Right atrium auricular region (tissue), 2 donors: ENCODE data around the gene HLA-G. TPM values are rescaled to one million over a fixed set of nuclear protein-coding genes. Genes with fewer than 3 reads are reported as not detected.
"Not testable (repeated sequence)": the region's sequence is repeated elsewhere in the genome, so short reads cannot be mapped to it uniquely, and the experiment has no call there.

Source experiments
- DNase-seq: peaks from one replicate; pipeline ENCODE4 v3.0.0-alpha.2; 2019; ENCODE audit warnings: low spot score
- H3K27ac ChIP-seq, 2 donors: fragments of 200-600 bp; sonication (generic); 1 replicate in 1 of 2; 2 replicates in 1 of 2; pipeline ENCODE4 v1.5.1; 2016 to 2019
- H3K27me3 ChIP-seq, 2 donors: fragments of 200-600 bp; sonication (generic); one replicate each; pipeline versions ENCODE4 v1.5.1 to v1.6.0; 2017 to 2019
- H3K36me3 ChIP-seq: fragments of 200-600 bp; sonication (generic); one replicate; pipeline ENCODE4 v1.5.1; 2016
- H3K4me1 ChIP-seq, 2 donors: fragments of 200-600 bp; sonication (generic); one replicate each; pipeline versions ENCODE4 v1.5.1 to v1.6.0; 2017 to 2019
- H3K4me3 ChIP-seq, 2 donors: fragments of 200-600 bp; sonication (generic); 1 replicate in 1 of 2; 2 replicates in 1 of 2; pipeline ENCODE4 v1.5.1; 2017 to 2019; ENCODE audit warnings: mild to moderate bottlenecking in 1 of 2, moderate library complexity in 1 of 2
- H3K9me3 ChIP-seq, 2 donors: fragments of 200-600 bp; sonication (generic); one replicate each; pipeline ENCODE4 v1.5.1; 2019
- total RNA-seq, 2 donors: library from RNA; depleted of rRNA; stranded (reverse); fragments of >200 nt; gene quantifications; one replicate each; pipeline ENCODE4 v1.1.0, GENCODE V29; 2016
- TF ChIP-seq, protein P1 (sequence below), 2 donors: fragments of 200-600 bp; sonication (generic); IDR thresholded peaks; one replicate each; pipeline ENCODE4 v1.5.1; 2019; ENCODE audit warnings: antibody characterized with exemption in 2 of 2

Gene HLA-G
- total RNA-seq, 2 donors from 2014 or later = not detected

DNA sequence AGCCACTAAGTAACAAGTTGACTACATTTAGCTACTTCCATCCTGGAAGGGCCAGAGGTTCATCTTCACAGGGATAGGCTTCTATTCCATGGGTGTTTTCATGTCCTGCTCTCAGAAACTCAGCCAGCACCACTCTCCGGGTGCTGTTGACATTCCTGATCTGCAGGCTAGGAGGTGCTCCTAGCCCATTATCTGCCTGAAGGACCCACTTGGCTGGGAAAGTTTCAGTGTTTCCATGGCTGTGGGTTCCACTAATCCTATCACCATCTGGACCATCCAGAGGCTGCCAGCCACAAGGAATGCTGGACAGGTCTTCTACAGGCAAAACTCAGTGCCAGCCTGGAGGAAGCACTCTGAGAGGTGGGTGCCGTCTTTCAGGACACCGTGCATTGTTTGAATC is 45.2 kb downstream of the HLA-G start:
- H3K27me3 ChIP-seq = no peaks in the 10 kb centered on the region
- H3K36me3 ChIP-seq = no peaks in the 10 kb centered on the region
- no peaks in the 10 kb centered on the region for H3K4me1 ChIP-seq
- H3K27ac ChIP-seq = no peak overlapping the region
- no peak for DNase-seq
- H3K9me3 ChIP-seq = no peaks in the 10 kb centered on the region
- no peak overlapping the region for H3K4me3 ChIP-seq
- TF ChIP-seq, protein P1, sequence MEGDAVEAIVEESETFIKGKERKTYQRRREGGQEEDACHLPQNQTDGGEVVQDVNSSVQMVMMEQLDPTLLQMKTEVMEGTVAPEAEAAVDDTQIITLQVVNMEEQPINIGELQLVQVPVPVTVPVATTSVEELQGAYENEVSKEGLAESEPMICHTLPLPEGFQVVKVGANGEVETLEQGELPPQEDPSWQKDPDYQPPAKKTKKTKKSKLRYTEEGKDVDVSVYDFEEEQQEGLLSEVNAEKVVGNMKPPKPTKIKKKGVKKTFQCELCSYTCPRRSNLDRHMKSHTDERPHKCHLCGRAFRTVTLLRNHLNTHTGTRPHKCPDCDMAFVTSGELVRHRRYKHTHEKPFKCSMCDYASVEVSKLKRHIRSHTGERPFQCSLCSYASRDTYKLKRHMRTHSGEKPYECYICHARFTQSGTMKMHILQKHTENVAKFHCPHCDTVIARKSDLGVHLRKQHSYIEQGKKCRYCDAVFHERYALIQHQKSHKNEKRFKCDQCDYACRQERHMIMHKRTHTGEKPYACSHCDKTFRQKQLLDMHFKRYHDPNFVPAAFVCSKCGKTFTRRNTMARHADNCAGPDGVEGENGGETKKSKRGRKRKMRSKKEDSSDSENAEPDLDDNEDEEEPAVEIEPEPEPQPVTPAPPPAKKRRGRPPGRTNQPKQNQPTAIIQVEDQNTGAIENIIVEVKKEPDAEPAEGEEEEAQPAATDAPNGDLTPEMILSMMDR (IDR thresholded peaks at IDR 0.05) = no peak

GRCh38 chr6:29875257-29875656 is 47.6 kb downstream of the HLA-G start:
- DNase-seq = no peak
- TF ChIP-seq, protein P1 (IDR thresholded peaks at IDR 0.05) = no peak
- no peaks in the 10 kb centered on the region for H3K36me3 ChIP-seq
- H3K4me1 ChIP-seq = no peaks in the 10 kb centered on the region
- no peak overlapping the region for H3K27ac ChIP-seq
- H3K27me3 ChIP-seq = no peaks in the 10 kb centered on the region
- H3K9me3 ChIP-seq = no peaks in the 10 kb centered on the region
- H3K4me3 ChIP-seq = no peak overlapping the region

- H3K27me3 ChIP-seq, H3K36me3 ChIP-seq, H3K4me1 ChIP-seq, DNase-seq, H3K9me3 ChIP-seq, H3K27ac ChIP-seq, H3K4me3 ChIP-seq: not testable (repeated sequence)
Measured at GRCh38 chr6:29875734-29876133, 48.1 kb downstream of the HLA-G start.

Other genes starting within 250 kb of the HLA-G start
- gene OR2H2, start 242.7 kb upstream of the HLA-G start, total RNA-seq = not detected
- gene GABBR1, start 194.6 kb upstream of the HLA-G start, total RNA-seq = 10 to 100 TPM; 16.4 to 32.0 TPM
- 1 to 10 TPM in 1 of 2 donors, under 1 TPM in 1; 0.16 to 2.4 TPM for gene MOG, start 170.7 kb upstream of the HLA-G start, total RNA-seq
- 10 to 100 TPM in 1 of 2 donors, under 1 TPM in 1; 0.30 to 12.6 TPM for gene ZFP57, start 146.7 kb upstream of the HLA-G start, total RNA-seq
- gene HLA-F, start 104.4 kb upstream of the HLA-G start, total RNA-seq = 10 to 100 TPM; 21.1 to 36.7 TPM
- gene HLA-A, start 114.7 kb downstream of the HLA-G start, total RNA-seq = 100 to 1,000 TPM; 272 to 536 TPM
- gene POLR1H, start 233.4 kb downstream of the HLA-G start, total RNA-seq = 10 to 100 TPM; 16.2 to 23.1 TPM
- gene PPP1R11, start 239.4 kb downstream of the HLA-G start, total RNA-seq = 10 to 100 TPM; 48.2 to 55.7 TPM
- 1 to 10 TPM in 1 of 2 donors, under 1 TPM in 1; 0.26 to 1.1 TPM for gene RNF39, start 247.9 kb downstream of the HLA-G start, total RNA-seq